Tibial nerve (tissue), 4 donors: ENCODE measurements around the gene MTUS2.

Experiments used
- EP300 ChIP-seq, 2 donors: sonication (generic); formaldehyde crosslinking; IDR thresholded peaks; one replicate each; pipeline ENCODE4 v1.6.1; 2017; ENCODE audit warnings: antibody characterized with exemption in 2 of 2, mild to moderate bottlenecking in 1 of 2
- POLR2A ChIP-seq, 2 donors: fragments of 450-650 bp; IDR thresholded peaks; one replicate each; pipeline ENCODE4 v1.6.1; 2017; ENCODE audit warnings: antibody characterized with exemption in 2 of 2, mild to moderate bottlenecking in 2 of 2, moderate library complexity in 2 of 2
- TF ChIP-seq, protein P1 (sequence below), 5 experiments: fragments of 200-600 bp in 3 of 5; fragments of 450-650 bp in 2 of 5; sonication (generic) in 3 of 5; IDR thresholded peaks; one replicate each; pipeline ENCODE4 v1.5.1; 2016 to 2019; ENCODE audit warnings: antibody characterized with exemption in 5 of 5, mild to moderate bottlenecking in 3 of 5, moderate library complexity in 2 of 5

DNA sequence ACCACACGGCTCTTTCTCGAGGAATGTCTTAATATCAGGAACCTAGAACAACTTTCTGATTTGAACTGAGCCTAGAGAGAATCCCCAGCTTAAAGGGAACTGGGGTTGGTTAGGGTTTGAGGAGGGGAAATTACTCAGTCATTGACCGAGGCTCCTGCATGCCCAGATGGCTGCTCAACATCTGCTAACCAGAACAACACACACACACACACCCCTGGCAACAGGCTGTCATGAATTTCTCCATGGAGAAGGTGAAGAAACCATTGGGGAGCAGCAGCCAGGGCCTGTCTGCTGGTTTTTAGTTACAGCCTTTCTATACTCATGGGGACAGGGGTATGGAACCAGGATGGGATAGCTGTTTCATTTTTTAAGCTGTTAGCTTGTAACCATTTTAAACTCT, 5.2 kb downstream of the MTUS2 start:
- TF ChIP-seq POLR2A (IDR thresholded peaks at IDR 0.05) (no peak), EP300 (IDR thresholded peaks at IDR 0.05) (no peak)
- TF ChIP-seq, protein P1, sequence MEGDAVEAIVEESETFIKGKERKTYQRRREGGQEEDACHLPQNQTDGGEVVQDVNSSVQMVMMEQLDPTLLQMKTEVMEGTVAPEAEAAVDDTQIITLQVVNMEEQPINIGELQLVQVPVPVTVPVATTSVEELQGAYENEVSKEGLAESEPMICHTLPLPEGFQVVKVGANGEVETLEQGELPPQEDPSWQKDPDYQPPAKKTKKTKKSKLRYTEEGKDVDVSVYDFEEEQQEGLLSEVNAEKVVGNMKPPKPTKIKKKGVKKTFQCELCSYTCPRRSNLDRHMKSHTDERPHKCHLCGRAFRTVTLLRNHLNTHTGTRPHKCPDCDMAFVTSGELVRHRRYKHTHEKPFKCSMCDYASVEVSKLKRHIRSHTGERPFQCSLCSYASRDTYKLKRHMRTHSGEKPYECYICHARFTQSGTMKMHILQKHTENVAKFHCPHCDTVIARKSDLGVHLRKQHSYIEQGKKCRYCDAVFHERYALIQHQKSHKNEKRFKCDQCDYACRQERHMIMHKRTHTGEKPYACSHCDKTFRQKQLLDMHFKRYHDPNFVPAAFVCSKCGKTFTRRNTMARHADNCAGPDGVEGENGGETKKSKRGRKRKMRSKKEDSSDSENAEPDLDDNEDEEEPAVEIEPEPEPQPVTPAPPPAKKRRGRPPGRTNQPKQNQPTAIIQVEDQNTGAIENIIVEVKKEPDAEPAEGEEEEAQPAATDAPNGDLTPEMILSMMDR (IDR thresholded peaks at IDR 0.05), result no peak
